Mesenchymal stem cell (in vitro differentiated cells and primary cell): ENCODE results near the gene TTC38.
A peak's percentile ranks its signal among the peaks of the same experiment; 100 is the strongest.

Source experiments
- DNase-seq: peaks from one replicate; pipeline ENCODE4 v3.0.0-alpha.2; 2013
- H2AFZ ChIP-seq: one replicate; pipeline ENCODE4 v1.6.1; 2013; ENCODE audit warnings: low read depth, mild to moderate bottlenecking, control low read depth, inconsistent platforms, low read length, moderate library complexity
- H2AK5ac ChIP-seq: 2 replicates; pipeline ENCODE4 v1.6.1; 2013; ENCODE audit warnings: low read length, moderate library complexity, mild to moderate bottlenecking, inconsistent platforms; ENCODE audit not compliant: severe bottlenecking
- H2BK120ac ChIP-seq: one replicate; pipeline ENCODE4 v1.6.1; 2013; ENCODE audit warnings: low read depth, mild to moderate bottlenecking, inconsistent platforms, low read length, moderate library complexity
- H2BK12ac ChIP-seq, 2 experiments: one replicate each; pipeline ENCODE4 v1.6.1; 2013; ENCODE audit warnings: inconsistent platforms in 2 of 2, low read length in 2 of 2, mild to moderate bottlenecking in 2 of 2, moderate library complexity in 2 of 2, control low read depth in 1 of 2
- H2BK15ac ChIP-seq: one replicate; pipeline ENCODE4 v1.6.1; 2013; ENCODE audit warnings: mild to moderate bottlenecking, low read depth, inconsistent platforms; ENCODE audit not compliant: poor library complexity, severe bottlenecking
- H2BK5ac ChIP-seq: 2 replicates; pipeline ENCODE4 v1.6.1; 2013; ENCODE audit warnings: low read depth, mild to moderate bottlenecking, low read length, control low read depth, inconsistent platforms; ENCODE audit not compliant: poor library complexity, severe bottlenecking
- H3K14ac ChIP-seq, 2 experiments: one replicate each; pipeline ENCODE4 v1.6.1; 2013; ENCODE audit warnings: inconsistent platforms in 2 of 2, low read length in 2 of 2, control low read depth in 1 of 2, mild to moderate bottlenecking in 1 of 2, moderate library complexity in 1 of 2
- H3K18ac ChIP-seq, 2 experiments: one replicate each; pipeline ENCODE4 v1.6.1; 2013; ENCODE audit warnings: inconsistent platforms in 2 of 2, low read length in 2 of 2, control low read depth in 1 of 2, low read depth in 1 of 2, mild to moderate bottlenecking in 1 of 2
- H3K23ac ChIP-seq, 2 experiments: one replicate each; pipeline ENCODE4 v1.6.1; 2013; ENCODE audit warnings: inconsistent platforms in 2 of 2, low read length in 2 of 2, mild to moderate bottlenecking in 2 of 2, moderate library complexity in 2 of 2, control low read depth in 1 of 2
- H3K27ac ChIP-seq: 2 replicates; pipeline ENCODE4 v1.5.1; 2013; ENCODE audit warnings: mild to moderate bottlenecking, moderate library complexity, low read length, control low read depth, inconsistent platforms; ENCODE audit not compliant: poor library complexity, severe bottlenecking
- H3K27me3 ChIP-seq, 2 experiments: 2 replicates each; pipeline versions ENCODE4 v1.6.1 to v1.7.0; 2013; ENCODE audit warnings: low read length in 2 of 2, mild to moderate bottlenecking in 2 of 2, moderate library complexity in 2 of 2, control low read depth in 1 of 2, inconsistent platforms in 1 of 2; ENCODE audit not compliant: control insufficient read depth in 1 of 2, insufficient read depth in 1 of 2
- H3K36me3 ChIP-seq, 2 experiments: 2 replicates each; pipeline versions ENCODE4 v1.6.1 to v1.7.0; 2013; ENCODE audit warnings: low read length in 2 of 2, control low read depth in 1 of 2, inconsistent platforms in 1 of 2, low read depth in 1 of 2, mild to moderate bottlenecking in 1 of 2; ENCODE audit not compliant: insufficient read depth in 2 of 2, control insufficient read depth in 1 of 2
- H3K4ac ChIP-seq, 2 experiments: one replicate each; pipeline ENCODE4 v1.6.1; 2013; ENCODE audit warnings: inconsistent platforms in 2 of 2, low read length in 2 of 2, mild to moderate bottlenecking in 2 of 2, moderate library complexity in 2 of 2, control low read depth in 1 of 2, low read depth in 1 of 2
- H3K4me1 ChIP-seq: 2 replicates; pipeline ENCODE4 v1.6.1; 2013; ENCODE audit warnings: low read depth, low read length, control low read depth; ENCODE audit not compliant: control insufficient read depth, insufficient read depth
- H3K4me2 ChIP-seq: 2 replicates; pipeline ENCODE4 v1.6.1; 2013; ENCODE audit warnings: low read length, mild to moderate bottlenecking, inconsistent platforms; ENCODE audit not compliant: poor library complexity, severe bottlenecking
- H3K4me3 ChIP-seq, 2 experiments: 2 replicates each; pipeline versions ENCODE4 v1.5.1 to v1.7.0; 2013; ENCODE audit warnings: low read length in 2 of 2, mild to moderate bottlenecking in 2 of 2, control low read depth in 1 of 2, low read depth in 1 of 2; ENCODE audit not compliant: insufficient read depth in 1 of 2
- H3K79me1 ChIP-seq: replicated peaks from 2 replicates; pipeline ENCODE4 v1.6.1; 2013; ENCODE audit warnings: mild to moderate bottlenecking, control low read depth, low read length, inconsistent platforms; ENCODE audit not compliant: poor library complexity, severe bottlenecking
- H3K9ac ChIP-seq: 2 replicates; pipeline ENCODE4 v1.7.0; 2013; ENCODE audit warnings: mild to moderate bottlenecking, low read length, moderate library complexity
- H3K9me3 ChIP-seq: 2 replicates; pipeline ENCODE4 v1.7.0; 2013; ENCODE audit warnings: mild to moderate bottlenecking, low read length; ENCODE audit not compliant: control insufficient read depth
- H4K8ac ChIP-seq: one replicate; pipeline ENCODE4 v1.6.1; 2013; ENCODE audit warnings: inconsistent platforms, mild to moderate bottlenecking, low read length, moderate library complexity
- H4K91ac ChIP-seq: one replicate; pipeline ENCODE4 v1.6.1; 2013; ENCODE audit warnings: mild to moderate bottlenecking, low read length, inconsistent platforms
- WGBS: methylation state at CpG from one replicate; pipeline ENCODE4 v1.1.7; 2013; ENCODE audit warnings: mixed read lengths; 5-methylcytosine and 5-hydroxymethylcytosine counted together

Gene TTC38

DNA sequence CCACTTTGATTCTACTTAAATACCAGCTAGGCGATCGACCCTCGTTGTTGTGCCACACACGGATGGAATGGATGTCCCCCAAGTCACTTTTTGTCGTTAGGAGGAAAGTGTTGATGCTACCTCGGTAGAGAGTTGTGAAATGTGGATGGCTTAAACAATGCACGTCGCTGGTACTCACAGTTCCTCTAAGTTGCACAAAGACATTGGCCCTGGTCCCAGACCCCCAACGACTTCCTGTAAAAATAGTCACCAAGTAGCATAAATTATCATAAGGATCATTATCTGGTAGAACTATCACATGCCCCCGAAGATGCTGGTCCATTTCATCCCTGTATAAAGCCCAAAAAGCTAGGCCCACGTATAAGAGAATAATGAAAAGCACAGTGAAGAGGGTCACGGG lies 8.4 kb upstream of the TTC38 start:
- H4K91ac ChIP-seq: no peak overlapping the region
- H3K9ac ChIP-seq: no peak overlapping the region
- H3K27ac ChIP-seq: no peak overlapping the region
- no peak overlapping the region for H2BK12ac ChIP-seq
- H2BK5ac ChIP-seq: no peak overlapping the region
- peaks cover 11% of the 10 kb centered on the region for H3K9me3 ChIP-seq
- no peak overlapping the region for H2BK120ac ChIP-seq
- H3K4me3 ChIP-seq: no peak overlapping the region
- H2AFZ ChIP-seq: no peak overlapping the region
- no peaks in the 10 kb centered on the region for H3K36me3 ChIP-seq
- peaks cover 34 to 50% of the 10 kb centered on the region in 2 experiments for H3K27me3 ChIP-seq
- no peak overlapping the region for H3K14ac ChIP-seq
- no peak overlapping the region for H2AK5ac ChIP-seq
- H4K8ac ChIP-seq: no peak overlapping the region
- H3K4ac ChIP-seq: no peak overlapping the region
- H2BK15ac ChIP-seq: no peak overlapping the region
- DNase-seq: no peak
- H3K79me1 ChIP-seq: no peaks in the 10 kb centered on the region
- no peak overlapping the region for H3K18ac ChIP-seq
- H3K4me1 ChIP-seq: peaks cover 9% of the 10 kb centered on the region
- WGBS: 81% methylated on average over 11 of the region's 12 CpGs
- no peak overlapping the region for H3K23ac ChIP-seq
- no peak overlapping the region for H3K4me2 ChIP-seq

DNA sequence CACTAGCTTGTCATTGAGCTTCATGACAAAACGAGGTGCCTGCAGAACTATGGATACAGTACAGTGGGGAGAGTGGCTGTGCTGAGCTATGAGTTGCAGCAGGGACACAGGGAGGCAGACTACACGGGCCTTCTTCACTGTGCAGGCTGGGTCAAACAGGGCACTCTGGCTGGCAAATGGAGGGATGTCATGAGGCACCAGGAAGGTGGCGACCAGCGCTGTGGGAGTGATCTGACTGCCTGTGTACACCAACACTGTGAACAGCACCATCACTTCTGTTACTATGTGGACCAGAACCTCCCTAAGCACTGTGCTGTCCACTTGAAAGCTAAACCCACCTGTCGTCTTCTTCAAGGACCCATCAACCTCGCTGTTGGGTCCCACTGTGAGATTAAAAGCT lies 7.8 kb upstream of the TTC38 start:
- Histone ChIP-seq H3K4me1 (peaks cover 9% of the 10 kb centered on the region), H3K9ac (no peak overlapping the region), H3K27me3 (peaks cover 34 to 50% of the 10 kb centered on the region in 2 experiments), H3K23ac (no peak overlapping the region), H2BK12ac (no peak overlapping the region), H2AK5ac (no peak overlapping the region), H3K4ac (no peak overlapping the region), H4K8ac (no peak overlapping the region), H3K79me1 (no peaks in the 10 kb centered on the region), H2BK5ac (no peak overlapping the region), H3K18ac (no peak overlapping the region), H4K91ac (no peak overlapping the region), H2BK15ac (no peak overlapping the region), H3K36me3 (no peaks in the 10 kb centered on the region), H2BK120ac (no peak overlapping the region), H3K27ac (no peak overlapping the region), H3K4me2 (no peak overlapping the region), H3K4me3 (no peak overlapping the region), H3K9me3 (peaks cover 11% of the 10 kb centered on the region), H3K14ac (no peak overlapping the region), H2AFZ (no peak overlapping the region)
- DNase-seq: no peak
- WGBS: 74% methylated on average over 6 of the region's 6 CpGs

DNA sequence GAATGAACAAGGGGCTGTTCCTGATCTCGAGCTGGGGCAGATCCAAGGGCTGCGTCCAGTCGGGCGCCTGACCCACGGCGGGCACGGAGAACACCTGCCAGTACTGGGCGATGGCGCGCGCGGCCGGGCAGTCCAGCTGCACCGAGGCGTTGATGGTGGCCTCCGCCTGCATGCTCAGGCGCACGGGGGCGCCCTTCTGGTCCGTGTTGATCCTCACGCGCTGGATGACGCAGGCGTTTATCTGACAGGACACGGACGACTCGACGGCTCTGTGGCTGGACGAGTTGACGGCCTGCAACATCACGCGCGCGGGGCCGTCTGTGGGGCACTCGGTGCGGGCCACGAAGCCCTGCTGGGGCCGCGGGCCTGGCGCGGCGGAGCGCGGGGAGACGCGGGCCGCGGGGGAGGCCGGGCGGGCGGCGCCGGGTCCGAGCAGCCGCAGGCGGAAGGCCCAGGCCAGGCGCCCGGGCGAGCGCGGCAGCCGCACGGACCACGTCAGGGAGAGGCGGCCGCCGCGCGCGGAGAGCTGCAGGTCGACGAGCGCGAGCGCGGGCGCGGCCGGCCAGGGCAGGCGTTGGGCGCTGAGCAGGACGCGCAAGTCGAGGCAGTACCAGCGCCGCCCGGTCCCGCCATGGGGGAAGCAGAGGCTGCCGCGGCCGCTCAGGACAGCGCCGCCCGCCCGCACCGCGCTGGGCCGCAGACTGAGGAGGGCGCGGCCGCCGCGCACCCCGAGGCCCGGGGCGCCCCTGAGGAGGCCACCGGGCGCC lies 5.2 kb upstream of the TTC38 start:
- Histone ChIP-seq H3K9me3 (peaks cover 11% of the 10 kb centered on the region), H2AK5ac (no peak overlapping the region)
- WGBS: 20% methylated on average over 67 of the region's 109 CpGs

DNA sequence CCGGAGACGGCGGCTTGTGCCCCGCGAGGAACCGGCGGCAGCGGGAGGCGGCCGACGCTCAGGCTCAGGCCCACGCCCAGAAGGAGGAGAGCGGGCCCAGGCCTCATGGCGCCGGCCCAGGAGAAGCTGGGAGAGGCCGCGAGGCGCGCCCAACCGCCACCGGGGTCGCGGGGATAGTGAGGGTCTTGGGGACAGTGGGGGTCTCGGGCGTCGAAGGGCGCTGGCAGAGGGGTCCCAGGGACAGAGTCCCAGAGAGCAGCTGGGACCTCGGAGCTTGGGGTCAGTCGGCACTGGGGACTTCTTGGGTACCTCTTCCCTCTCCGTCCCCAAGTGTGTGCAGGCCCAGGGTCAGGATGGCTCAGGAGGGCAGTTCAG lies 4.6 kb upstream of the TTC38 start, which contains the start of gene PKDREJ:
TSS of gene PKDREJ (minus strand) at position 128 of the 375 bp plus-strand sequence. CDS start at position 107, 21 bp downstream.
- Histone ChIP-seq H3K4me3 (peak within 1 kb of the TSS in 1 of 2 experiments; percentile 47), H2BK15ac (peak within 1 kb of the TSS; percentile 28), H4K91ac (peak within 1 kb of the TSS; percentile 39), H3K4me2 (peak within 1 kb of the TSS; percentile 66), H3K18ac (peak within 1 kb of the TSS; percentile 33 to 46), H3K9ac (no peak within 1 kb of the TSS), H2BK120ac (peak within 1 kb of the TSS; percentile 61), H3K36me3 (no peaks in the 10 kb centered on the region), H2AK5ac (no peak within 1 kb of the TSS), H3K27me3 (peaks cover 30 to 50% of the 10 kb centered on the region in 2 experiments), H3K27ac (no peak within 1 kb of the TSS), H2AFZ (peak within 1 kb of the TSS; percentile 36), H3K23ac (peak within 1 kb of the TSS in 1 of 2 experiments; percentile 14), H3K79me1 (peaks cover 3% of the 10 kb centered on the region), H3K4ac (peak within 1 kb of the TSS in 1 of 2 experiments; percentile 16), H3K9me3 (peaks cover 6% of the 10 kb centered on the region), H2BK12ac (no peak within 1 kb of the TSS), H2BK5ac (no peak within 1 kb of the TSS), H4K8ac (peak within 1 kb of the TSS; percentile 85), H3K14ac (peak within 1 kb of the TSS in 1 of 2 experiments; percentile 44), H3K4me1 (peaks cover 11% of the 10 kb centered on the region)
- no peak for DNase-seq
- WGBS: 50% methylated on average over 30 of the region's 30 CpGs

More for the DNA sequence above, 5.2 kb upstream of the TTC38 start:
- H2BK5ac ChIP-seq: no peak overlapping the region
- H4K8ac ChIP-seq: peak overlapping the region; percentile 85
- H3K27ac ChIP-seq: no peak overlapping the region
- H3K27me3 ChIP-seq: peaks cover 33 to 50% of the 10 kb centered on the region in 2 experiments
- peak overlapping the region in 1 of 2 experiments; percentile 47 for H3K4me3 ChIP-seq
- H3K4me1 ChIP-seq: peaks cover 9% of the 10 kb centered on the region
- H3K18ac ChIP-seq: peak overlapping the region; percentile 33 to 46
- H3K4ac ChIP-seq: peak overlapping the region in 1 of 2 experiments; percentile 16
- peak overlapping the region; percentile 28 for H2BK15ac ChIP-seq
- H4K91ac ChIP-seq: peak overlapping the region; percentile 39
- peak; percentile 31 for DNase-seq
- H3K9ac ChIP-seq: no peak overlapping the region
- H2BK120ac ChIP-seq: peak overlapping the region; percentile 61
- H3K79me1 ChIP-seq: no peaks in the 10 kb centered on the region
- peak overlapping the region; percentile 66 for H3K4me2 ChIP-seq
- H2BK12ac ChIP-seq: no peak overlapping the region
- H3K14ac ChIP-seq: peak overlapping the region in 1 of 2 experiments; percentile 44
- no peaks in the 10 kb centered on the region for H3K36me3 ChIP-seq
- no peak overlapping the region for H3K23ac ChIP-seq
- H2AFZ ChIP-seq: peak overlapping the region; percentile 36
